Lower lobe of right lung (tissue), 2 donors: ENCODE data around the gene CD24. TPM values are rescaled to one million over a fixed set of nuclear protein-coding genes. Genes with fewer than 3 reads are reported as not detected.

ENCODE experiments used
- ATAC-seq, 2 donors: fragments of 200-7000 bp; cut with Tn5 transposase; one replicate each; pipeline ENCODE4 v1.9.1; 2020 to 2022; ENCODE audit warnings: mild to moderate bottlenecking in 2 of 2, moderate library complexity in 2 of 2
- DNase-seq: peaks from one replicate; pipeline ENCODE4 v3.0.0-alpha.2; 2020
- H3K27ac ChIP-seq: fragments of 200-600 bp; one replicate; pipeline ENCODE4 v1.8.0; 2022
- H3K27me3 ChIP-seq: fragments of 200-600 bp; one replicate; pipeline ENCODE4 v1.8.0; 2022; ENCODE audit warnings: low read depth
- H3K36me3 ChIP-seq: fragments of 200-600 bp; one replicate; pipeline ENCODE4 v1.8.0; 2022; ENCODE audit warnings: mild to moderate bottlenecking
- H3K4me1 ChIP-seq: fragments of 200-600 bp; one replicate; pipeline ENCODE4 v1.8.0; 2022
- H3K4me3 ChIP-seq: fragments of 200-600 bp; one replicate; pipeline ENCODE4 v1.8.0; 2022; ENCODE audit warnings: mild to moderate bottlenecking
- H3K9me3 ChIP-seq: fragments of 200-600 bp; one replicate; pipeline ENCODE4 v1.8.0; 2022
- intact Hi-C: fragments of 100-400 bp; cut with DNase I; formaldehyde crosslinking; loops from one replicate; pipeline ENCODE4 v1.11.0; 2022
- total RNA-seq: library from RNA; stranded (reverse); fragmentation: NEBNext Ultra II Directional; extraction: Animal tissue kit (Norgen Biotek cat#: 25700); gene quantifications from one replicate; pipeline ENCODE4 v1.2.1, GENCODE V29; 2021
- TF ChIP-seq, protein P1 (sequence below): fragments of 200-600 bp; IDR thresholded peaks from one replicate; pipeline ENCODE4 v1.8.0; 2022; ENCODE audit warnings: antibody characterized with exemption, mild to moderate bottlenecking
- donor health status: DM: no; HTN: yes; CAD: no; lungs with severe emphysema.

The CD24 gene
- total RNA-seq, 1 donor from 2014 or later, result 33.1 TPM

DNA sequence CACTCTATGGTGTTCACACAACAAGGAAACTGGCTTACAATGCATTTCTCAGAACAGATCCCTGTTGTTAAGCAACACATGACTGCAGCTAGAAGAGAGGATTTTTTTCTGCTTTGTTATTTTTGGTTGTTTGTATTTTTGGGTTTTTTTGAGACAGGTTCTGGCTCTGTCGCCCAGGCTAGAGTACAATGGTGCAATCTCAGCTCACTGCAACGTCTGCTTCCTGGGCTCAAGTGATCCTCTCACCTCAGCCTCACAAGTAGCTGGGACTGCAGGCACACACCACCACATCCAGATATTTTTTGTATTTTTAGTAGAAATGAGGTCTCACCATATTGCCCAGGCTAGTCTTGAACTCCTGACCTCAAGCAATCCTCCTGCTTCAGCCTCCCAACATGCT is 12.7 kb downstream of the CD24 start:
- H3K36me3 ChIP-seq, result no peaks in the 10 kb centered on the region
- no peak overlapping the region for H3K4me3 ChIP-seq
- ATAC-seq, result no peak
- no peaks in the 10 kb centered on the region for H3K9me3 ChIP-seq
- no peaks in the 10 kb centered on the region for H3K4me1 ChIP-seq
- intact Hi-C loops, result no loop called here
- DNase-seq, result no peak
- H3K27ac ChIP-seq, result no peak overlapping the region
- TF ChIP-seq, protein P1, sequence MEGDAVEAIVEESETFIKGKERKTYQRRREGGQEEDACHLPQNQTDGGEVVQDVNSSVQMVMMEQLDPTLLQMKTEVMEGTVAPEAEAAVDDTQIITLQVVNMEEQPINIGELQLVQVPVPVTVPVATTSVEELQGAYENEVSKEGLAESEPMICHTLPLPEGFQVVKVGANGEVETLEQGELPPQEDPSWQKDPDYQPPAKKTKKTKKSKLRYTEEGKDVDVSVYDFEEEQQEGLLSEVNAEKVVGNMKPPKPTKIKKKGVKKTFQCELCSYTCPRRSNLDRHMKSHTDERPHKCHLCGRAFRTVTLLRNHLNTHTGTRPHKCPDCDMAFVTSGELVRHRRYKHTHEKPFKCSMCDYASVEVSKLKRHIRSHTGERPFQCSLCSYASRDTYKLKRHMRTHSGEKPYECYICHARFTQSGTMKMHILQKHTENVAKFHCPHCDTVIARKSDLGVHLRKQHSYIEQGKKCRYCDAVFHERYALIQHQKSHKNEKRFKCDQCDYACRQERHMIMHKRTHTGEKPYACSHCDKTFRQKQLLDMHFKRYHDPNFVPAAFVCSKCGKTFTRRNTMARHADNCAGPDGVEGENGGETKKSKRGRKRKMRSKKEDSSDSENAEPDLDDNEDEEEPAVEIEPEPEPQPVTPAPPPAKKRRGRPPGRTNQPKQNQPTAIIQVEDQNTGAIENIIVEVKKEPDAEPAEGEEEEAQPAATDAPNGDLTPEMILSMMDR, result no peak
- H3K27me3 ChIP-seq, result no peaks in the 10 kb centered on the region

DNA sequence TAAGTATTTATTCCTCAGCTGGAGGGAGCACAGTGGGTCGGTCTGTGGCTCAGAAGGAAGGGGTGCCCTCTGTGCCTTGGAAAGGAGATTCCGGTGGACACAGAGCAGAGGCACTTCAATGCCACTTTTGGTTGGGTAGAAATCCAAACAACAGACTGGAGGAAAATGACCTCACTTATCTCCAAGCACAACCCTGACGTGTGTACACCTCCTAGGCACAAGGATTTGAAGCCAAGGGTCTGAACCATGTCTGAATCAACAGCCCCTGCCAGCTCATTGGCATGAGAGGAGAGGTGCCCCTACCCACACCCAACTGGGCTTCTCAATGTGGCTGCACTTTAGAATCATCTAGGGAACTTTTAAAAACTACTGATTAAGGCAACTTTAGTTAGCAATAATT is 13.4 kb downstream of the CD24 start:
- TF ChIP-seq, protein P1, result no peak
- Histone ChIP-seq H3K36me3 (no peaks in the 10 kb centered on the region), H3K27ac (no peak overlapping the region), H3K27me3 (no peaks in the 10 kb centered on the region), H3K4me1 (no peaks in the 10 kb centered on the region), H3K4me3 (no peak overlapping the region), H3K9me3 (no peaks in the 10 kb centered on the region)
- DNase-seq (no peak), ATAC-seq (no peak)
- intact Hi-C loops, result no loop called here

DNA sequence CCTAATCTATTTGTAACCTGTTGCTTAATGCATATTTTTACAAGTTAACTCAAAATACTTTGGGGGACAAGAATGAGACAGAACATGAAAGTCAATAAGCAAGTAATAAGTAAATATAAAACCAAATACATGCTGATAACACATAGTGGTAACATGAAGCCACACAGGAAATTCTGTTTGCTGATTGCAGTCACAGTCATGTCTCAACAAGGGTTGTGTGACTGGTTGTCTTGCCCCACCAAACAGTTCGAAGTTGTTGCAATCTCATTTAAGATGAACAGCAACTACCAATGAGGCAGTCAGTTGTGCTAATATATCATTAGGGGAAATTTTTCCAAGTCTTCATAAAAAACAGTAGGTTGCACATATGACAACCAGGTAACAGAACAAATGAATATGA is 14.5 kb downstream of the CD24 start:
- no peak for ATAC-seq
- TF ChIP-seq, protein P1, result no peak
- no peak for DNase-seq
- H3K9me3 ChIP-seq, result no peaks in the 10 kb centered on the region
- H3K36me3 ChIP-seq, result no peaks in the 10 kb centered on the region
- no peak overlapping the region for H3K4me3 ChIP-seq
- H3K27me3 ChIP-seq, result no peaks in the 10 kb centered on the region
- no peaks in the 10 kb centered on the region for H3K4me1 ChIP-seq
- H3K27ac ChIP-seq, result no peak overlapping the region
- intact Hi-C loops, result no loop called here

DNA sequence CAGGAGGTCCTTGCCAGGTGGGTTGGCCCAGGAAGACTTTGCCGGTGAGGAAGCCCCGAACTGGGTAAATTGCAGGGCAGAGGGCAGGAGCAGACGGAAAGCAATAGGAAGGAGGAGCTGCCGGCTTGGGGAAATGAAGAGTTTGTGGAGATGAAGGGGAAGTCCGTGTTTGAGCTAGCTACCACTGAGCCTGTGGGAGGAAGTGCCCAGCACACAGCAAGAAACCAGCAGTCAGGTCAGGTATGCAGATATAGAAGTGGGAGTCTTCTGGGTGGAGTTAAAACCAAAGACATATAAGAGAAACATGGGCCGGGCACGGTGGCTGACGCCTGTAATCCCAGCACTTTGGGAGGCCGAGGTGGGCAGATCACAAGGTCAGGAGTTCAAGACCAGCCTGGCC is 34.7 kb downstream of the CD24 start:
- Histone ChIP-seq H3K36me3 (no peaks in the 10 kb centered on the region), H3K9me3 (no peaks in the 10 kb centered on the region), H3K4me1 (no peaks in the 10 kb centered on the region), H3K27me3 (peaks cover under 1% of the 10 kb centered on the region), H3K4me3 (no peak overlapping the region), H3K27ac (no peak overlapping the region)
- ATAC-seq (peak in 1 of 2 donors; percentile 19), DNase-seq (no peak)
- TF ChIP-seq, protein P1, result no peak
- intact Hi-C loops, result no loop called here

DNA sequence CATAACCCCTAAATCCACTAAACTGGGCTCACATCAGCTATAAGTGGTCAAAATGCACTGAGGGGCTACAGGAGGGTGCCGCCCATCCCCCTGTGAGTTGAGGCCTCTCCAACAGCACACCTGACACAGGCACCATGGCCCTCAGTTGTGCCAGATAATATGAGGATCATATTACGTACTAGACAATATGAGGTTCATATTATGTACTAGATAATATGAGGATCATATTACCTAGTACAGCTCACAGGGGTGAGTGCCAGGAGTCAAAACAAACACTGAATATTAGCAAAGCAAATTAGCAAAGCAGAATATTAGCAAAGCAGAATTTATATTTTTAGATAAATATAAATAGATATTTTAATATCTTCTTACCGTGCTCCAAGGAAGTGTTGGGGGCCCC is 35.3 kb downstream of the CD24 start:
- H3K4me1 ChIP-seq, result no peaks in the 10 kb centered on the region
- DNase-seq (no peak), ATAC-seq (no peak)
- no peaks in the 10 kb centered on the region for H3K9me3 ChIP-seq
- no peaks in the 10 kb centered on the region for H3K27me3 ChIP-seq
- H3K36me3 ChIP-seq, result no peaks in the 10 kb centered on the region
- H3K4me3 ChIP-seq, result no peak overlapping the region
- no peak overlapping the region for H3K27ac ChIP-seq
- TF ChIP-seq, protein P1, result no peak
- intact Hi-C loops, result no loop called here
